Upper lobe of right lung (tissue), 1 donor: ENCODE data around the gene CCL21. TPM values are rescaled to one million over a fixed set of nuclear protein-coding genes. Genes with fewer than 3 reads are reported as not detected.
A peak's percentile ranks its signal among the peaks of the same experiment; 100 is the strongest.
"Not testable (repeated sequence)": the region's sequence is repeated elsewhere in the genome, so short reads cannot be mapped to it uniquely, and the experiment has no call there.

Experiments used
- ATAC-seq: fragments of 200-7000 bp; cut with Tn5 transposase; one replicate; pipeline ENCODE4 v1.9.1; 2020; ENCODE audit warnings: mild to moderate bottlenecking, moderate library complexity
- DNase-seq: peaks from one replicate; pipeline ENCODE4 v3.0.0-alpha.2; 2020
- H3K27ac ChIP-seq: fragments of 200-600 bp; one replicate; pipeline ENCODE4 v1.8.0; 2022
- H3K27me3 ChIP-seq: fragments of 200-600 bp; one replicate; pipeline ENCODE4 v1.8.0; 2022; ENCODE audit warnings: mild to moderate bottlenecking
- H3K36me3 ChIP-seq: fragments of 200-600 bp; one replicate; pipeline ENCODE4 v1.8.0; 2022
- H3K4me1 ChIP-seq: fragments of 200-600 bp; one replicate; pipeline ENCODE4 v1.8.0; 2022
- H3K4me3 ChIP-seq: fragments of 200-600 bp; one replicate; pipeline ENCODE4 v1.8.0; 2022; ENCODE audit warnings: mild to moderate bottlenecking
- H3K9me3 ChIP-seq: fragments of 200-600 bp; one replicate; pipeline ENCODE4 v1.8.0; 2022
- intact Hi-C: fragments of 100-400 bp; cut with DNase I; formaldehyde crosslinking; loops from one replicate; pipeline ENCODE4 v1.11.0; 2022
- long read RNA-seq: library from polyadenylated mRNA; unstranded; transcript quantifications from one replicate; pipeline ENCODE4 v2.0.0, GENCODE V29; 2021
- total RNA-seq: library from RNA; stranded (reverse); fragmentation: NEBNext Ultra II Directional; extraction: Animal tissue kit (Norgen Biotek cat#: 25700); gene quantifications from one replicate; pipeline ENCODE4 v1.2.1, GENCODE V29; 2021
- TF ChIP-seq, protein P1 (sequence below): fragments of 200-600 bp; IDR thresholded peaks from one replicate; pipeline ENCODE4 v1.8.0; 2022; ENCODE audit warnings: antibody characterized with exemption
- donor health status: DM: no; HTN: yes; CAD: no; lungs with severe emphysema.

CCL21 gene, protein sequence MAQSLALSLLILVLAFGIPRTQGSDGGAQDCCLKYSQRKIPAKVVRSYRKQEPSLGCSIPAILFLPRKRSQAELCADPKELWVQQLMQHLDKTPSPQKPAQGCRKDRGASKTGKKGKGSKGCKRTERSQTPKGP
- 37.7 TPM for total RNA-seq
- long read RNA-seq, transcript CCL21-201 (4 exons, 852 nt) = major isoform, 6 of 9 reads
- long read RNA-seq, partial matches to known transcripts = 3 of 9 reads
- long read RNA-seq, other reads (novel, unspliced or antisense) = 0 of 9 reads

DNA sequence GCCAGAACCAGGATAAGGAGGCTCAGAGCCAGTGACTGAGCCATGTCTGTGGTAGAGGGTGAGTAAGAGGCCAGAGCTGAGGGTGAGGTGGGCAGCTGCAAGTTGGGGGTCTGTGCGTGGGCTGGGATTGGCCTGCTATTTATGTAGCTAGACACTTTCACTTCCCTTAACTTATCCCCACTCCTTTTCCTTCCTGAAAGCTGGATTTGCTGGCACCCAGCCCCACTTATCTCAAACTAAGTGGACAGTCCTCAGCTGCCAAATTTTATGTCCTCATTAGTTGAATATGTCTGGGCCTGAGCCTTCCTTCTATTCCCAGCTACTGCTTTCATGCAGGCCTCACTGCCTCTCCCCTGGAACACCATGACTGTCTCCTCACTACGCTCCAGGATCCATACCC lies at the start of gene CCL21:
CCL21 (minus strand) TSS at position 114 of the 400 bp plus-strand sequence; CDS start at position 44, 70 bp downstream.
- H3K9me3 ChIP-seq = no peaks in the 10 kb centered on the region
- DNase-seq (no peak), ATAC-seq (peak; percentile 45)
- TF ChIP-seq, protein P1, sequence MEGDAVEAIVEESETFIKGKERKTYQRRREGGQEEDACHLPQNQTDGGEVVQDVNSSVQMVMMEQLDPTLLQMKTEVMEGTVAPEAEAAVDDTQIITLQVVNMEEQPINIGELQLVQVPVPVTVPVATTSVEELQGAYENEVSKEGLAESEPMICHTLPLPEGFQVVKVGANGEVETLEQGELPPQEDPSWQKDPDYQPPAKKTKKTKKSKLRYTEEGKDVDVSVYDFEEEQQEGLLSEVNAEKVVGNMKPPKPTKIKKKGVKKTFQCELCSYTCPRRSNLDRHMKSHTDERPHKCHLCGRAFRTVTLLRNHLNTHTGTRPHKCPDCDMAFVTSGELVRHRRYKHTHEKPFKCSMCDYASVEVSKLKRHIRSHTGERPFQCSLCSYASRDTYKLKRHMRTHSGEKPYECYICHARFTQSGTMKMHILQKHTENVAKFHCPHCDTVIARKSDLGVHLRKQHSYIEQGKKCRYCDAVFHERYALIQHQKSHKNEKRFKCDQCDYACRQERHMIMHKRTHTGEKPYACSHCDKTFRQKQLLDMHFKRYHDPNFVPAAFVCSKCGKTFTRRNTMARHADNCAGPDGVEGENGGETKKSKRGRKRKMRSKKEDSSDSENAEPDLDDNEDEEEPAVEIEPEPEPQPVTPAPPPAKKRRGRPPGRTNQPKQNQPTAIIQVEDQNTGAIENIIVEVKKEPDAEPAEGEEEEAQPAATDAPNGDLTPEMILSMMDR = no peak
- H3K27me3 ChIP-seq = no peaks in the 10 kb centered on the region
- H3K36me3 ChIP-seq = no peaks in the 10 kb centered on the region
- no peak within 1 kb of the TSS for H3K27ac ChIP-seq
- no peak within 1 kb of the TSS for H3K4me3 ChIP-seq
- peaks cover 9% of the 10 kb centered on the region for H3K4me1 ChIP-seq
- intact Hi-C loops = no loop called here

DNA sequence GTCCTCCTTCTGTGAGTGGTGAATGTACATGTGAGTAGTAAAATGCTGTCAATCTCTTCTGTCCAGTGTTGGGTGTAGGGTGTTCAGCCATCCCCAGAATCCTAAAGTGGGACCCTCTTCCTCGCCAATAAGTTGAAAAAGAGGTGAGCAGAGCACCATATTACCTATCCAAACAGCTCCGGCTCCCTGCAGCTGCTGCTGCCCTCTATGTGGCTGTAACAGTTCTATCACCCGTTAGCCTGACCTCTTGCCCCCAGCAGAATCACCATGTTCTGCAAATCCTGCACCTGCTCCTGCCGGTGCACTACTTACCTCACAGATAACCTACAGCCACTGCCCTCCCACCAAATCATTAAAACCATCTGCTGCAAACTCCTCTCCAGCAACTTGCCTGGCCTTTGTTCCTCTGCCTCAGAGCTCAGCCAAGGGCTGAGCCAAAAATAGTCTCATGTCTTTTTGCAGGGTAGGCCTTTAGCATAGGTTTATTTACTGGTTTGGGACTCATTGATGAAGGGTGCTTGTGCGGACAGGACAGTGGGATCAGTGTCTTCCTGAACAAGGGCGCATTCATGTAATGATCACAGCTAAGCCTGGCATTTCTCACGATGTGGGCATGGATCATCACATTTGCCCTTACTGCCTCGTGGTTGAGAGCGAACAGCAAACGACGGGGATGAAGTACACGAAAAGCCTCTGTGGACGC lies 49.6 kb upstream of the CCL21 start:
- H3K36me3 ChIP-seq = no peaks in the 10 kb centered on the region
- H3K27me3 ChIP-seq = no peaks in the 10 kb centered on the region
- DNase-seq (no peak), ATAC-seq (no peak)
- no peaks in the 10 kb centered on the region for H3K4me1 ChIP-seq
- H3K9me3 ChIP-seq = no peaks in the 10 kb centered on the region
- intact Hi-C loops = no loop called here
- TF ChIP-seq, protein P1 = no peak
- no peak overlapping the region for H3K27ac ChIP-seq
- no peak overlapping the region for H3K4me3 ChIP-seq

DNA sequence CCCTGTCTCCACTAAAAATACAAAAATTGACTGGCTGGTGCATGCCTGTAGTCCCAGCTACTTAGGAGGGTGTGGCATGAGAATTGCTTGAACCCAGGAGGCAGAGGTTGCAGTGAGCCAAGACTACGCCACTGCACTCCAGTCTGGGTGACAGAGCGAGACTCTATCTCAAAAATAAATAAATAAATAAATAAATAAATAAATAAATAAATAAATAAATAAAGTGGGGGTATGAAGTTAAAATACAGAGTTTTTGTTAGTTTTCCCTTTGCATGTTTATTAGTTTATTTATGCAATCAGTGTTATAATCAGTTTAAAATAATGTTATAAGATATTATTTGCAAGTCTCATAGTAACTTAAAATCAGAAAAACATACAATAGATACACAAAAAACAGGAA lies 40.4 kb upstream of the CCL21 start:
- peaks cover 12% of the 10 kb centered on the region for H3K27me3 ChIP-seq
- DNase-seq, ATAC-seq, intact Hi-C loops, H3K4me1 ChIP-seq, H3K27ac ChIP-seq, H3K36me3 ChIP-seq, H3K9me3 ChIP-seq, H3K4me3 ChIP-seq: not testable (repeated sequence)

DNA sequence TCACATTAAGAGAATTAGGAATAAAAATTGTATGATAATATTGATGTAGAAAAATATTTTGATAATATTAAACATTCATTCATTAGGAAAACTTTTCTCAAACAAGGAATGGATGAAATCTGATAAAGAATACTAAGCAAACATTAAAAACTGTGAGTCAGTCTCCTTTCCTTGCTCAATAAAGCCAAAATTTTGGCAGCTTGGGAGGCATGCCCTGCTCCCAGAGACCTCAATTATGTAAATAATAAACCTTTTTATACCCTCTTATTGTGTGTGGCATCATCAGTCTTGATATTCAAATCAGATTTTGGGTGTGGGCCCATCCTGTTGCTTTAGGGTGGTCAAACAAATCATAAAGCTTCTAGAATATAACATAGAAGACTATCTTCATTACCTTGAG lies 36.6 kb upstream of the CCL21 start:
- TF ChIP-seq, protein P1 = no peak
- intact Hi-C loops = no loop called here
- H3K27ac ChIP-seq = no peak overlapping the region
- no peaks in the 10 kb centered on the region for H3K9me3 ChIP-seq
- no peaks in the 10 kb centered on the region for H3K36me3 ChIP-seq
- no peak for DNase-seq
- ATAC-seq = no peak
- H3K4me3 ChIP-seq = no peak overlapping the region
- peaks cover 12% of the 10 kb centered on the region for H3K27me3 ChIP-seq
- H3K4me1 ChIP-seq = no peaks in the 10 kb centered on the region

DNA sequence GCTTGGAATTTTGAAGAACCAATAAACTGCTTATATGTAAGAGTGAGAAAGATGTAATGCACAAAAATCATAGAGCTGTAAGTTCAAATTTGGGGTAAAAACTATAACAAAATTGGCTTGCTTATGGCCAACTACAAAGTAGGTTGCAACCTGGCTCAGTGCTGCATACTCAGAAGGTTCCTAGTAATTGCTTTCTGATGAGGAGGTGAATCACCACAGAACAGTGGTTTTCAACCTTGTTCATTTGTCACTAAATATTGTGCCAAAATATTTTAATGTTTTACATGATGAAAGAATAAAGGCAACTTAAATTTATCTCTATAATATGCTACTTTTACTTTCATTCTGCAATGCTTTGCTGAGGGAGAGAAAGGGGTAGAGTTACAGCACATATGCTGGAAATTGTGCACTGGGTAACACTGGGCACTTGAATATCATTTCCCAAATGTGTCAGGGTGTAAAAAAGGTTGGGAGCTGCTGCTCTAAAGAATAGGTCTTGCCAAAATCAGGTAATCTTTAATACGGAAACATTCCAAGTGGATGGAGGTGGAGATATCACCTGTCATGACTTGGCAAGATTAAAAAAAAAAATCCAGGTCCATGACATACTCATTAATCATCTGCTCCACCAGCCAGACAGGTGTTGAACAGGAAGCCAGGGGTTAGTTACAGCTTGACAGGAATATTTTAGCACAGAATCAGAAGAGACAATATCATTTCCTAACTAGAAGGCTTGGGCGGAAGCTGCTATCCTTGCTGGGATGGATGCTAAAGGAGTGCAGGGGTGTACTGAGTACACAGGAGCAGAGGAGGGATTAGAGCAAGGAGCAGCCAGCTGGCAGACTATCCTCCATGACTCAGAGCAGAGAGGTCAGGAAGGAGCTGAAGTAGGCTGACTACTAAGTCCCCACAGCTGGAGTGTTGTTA lies 34.6 kb upstream of the CCL21 start:
- DNase-seq = no peak
- no peaks in the 10 kb centered on the region for H3K36me3 ChIP-seq
- no peak overlapping the region for H3K27ac ChIP-seq
- TF ChIP-seq, protein P1 = no peak
- peaks cover 11% of the 10 kb centered on the region for H3K27me3 ChIP-seq
- intact Hi-C loops = no loop called here
- ATAC-seq = peak; percentile 53
- no peak overlapping the region for H3K4me3 ChIP-seq
- H3K4me1 ChIP-seq = no peaks in the 10 kb centered on the region
- no peaks in the 10 kb centered on the region for H3K9me3 ChIP-seq
